GM15510 (cell line): ENCODE results near the gene LDLRAD3.

Experiments used
- POLR2A ChIP-seq: IDR thresholded peaks from 3 replicates; pipeline ENCODE4 v1.6.1; 2011; ENCODE audit warnings: borderline replicate concordance; ENCODE audit not compliant: insufficient read length; ENCODE audit errors: extremely low read depth

Gene LDLRAD3

DNA sequence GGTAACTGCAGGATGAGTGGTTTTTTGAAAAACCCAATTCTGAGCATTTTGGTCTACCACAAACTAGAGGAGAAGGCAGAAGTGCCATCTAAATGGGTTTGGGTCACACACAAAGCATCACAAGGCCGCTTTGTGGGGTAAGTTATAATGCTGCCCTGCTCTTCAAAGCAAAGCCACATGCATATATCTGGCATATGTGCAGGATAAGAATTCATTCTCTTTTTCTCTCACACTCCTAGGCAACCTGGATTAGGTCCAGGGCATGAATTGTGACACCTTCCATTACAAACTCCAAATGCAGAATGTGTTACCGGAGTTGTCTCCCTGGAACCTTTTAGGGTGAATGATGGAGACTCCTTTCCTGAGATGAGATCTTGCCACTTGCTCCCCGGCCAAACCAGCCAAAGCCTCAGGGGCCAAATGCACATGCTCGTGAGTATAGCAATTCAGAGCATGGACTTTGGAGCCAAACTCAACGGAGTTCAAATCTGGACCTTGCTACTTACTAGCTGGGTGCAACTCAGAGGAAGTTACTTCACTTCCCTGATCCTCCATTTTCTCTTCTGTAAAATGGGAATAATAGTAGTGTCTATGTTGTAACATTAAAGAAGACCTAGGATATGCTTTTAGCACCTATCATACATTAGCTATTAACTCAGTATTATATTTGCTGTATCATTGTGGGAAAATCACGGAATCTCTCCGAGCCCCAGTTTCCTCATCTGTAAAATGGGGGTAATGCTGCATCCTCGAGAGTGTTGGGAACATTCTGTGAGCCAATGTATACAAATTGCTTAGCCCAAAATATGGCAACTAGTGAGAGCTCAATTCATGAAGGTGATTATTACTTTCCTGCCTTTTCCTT lies 248.8 kb downstream of the LDLRAD3 start:
- TF ChIP-seq POLR2A, result no peak

- TF ChIP-seq POLR2A, result no peak
Measured at GRCh38 chr11:36193290-36193619, 249.4 kb downstream of the LDLRAD3 start.

DNA sequence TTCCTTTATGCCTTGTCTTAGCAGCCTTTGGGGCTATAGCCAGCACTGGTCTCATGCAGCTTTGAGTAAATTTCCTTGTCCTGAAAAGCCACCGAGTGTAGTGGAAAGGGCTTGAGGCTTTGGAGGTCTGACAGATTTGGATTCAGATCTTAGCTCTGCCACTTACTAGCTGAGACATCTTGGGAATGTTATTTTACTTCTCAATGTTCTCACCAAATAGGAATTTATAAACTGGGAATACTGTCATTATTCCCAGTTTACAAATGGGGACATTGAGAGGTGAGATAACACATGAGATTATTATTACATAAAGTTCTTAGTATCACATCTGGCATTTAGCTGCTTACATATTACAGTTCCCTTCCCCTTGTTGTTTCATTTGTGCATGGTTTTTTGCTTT lies 249.9 kb downstream of the LDLRAD3 start:
- no peak for TF ChIP-seq POLR2A

GRCh38 chr11:36195496-36196354 lies 251.9 kb downstream of the LDLRAD3 start:
- no peak for TF ChIP-seq POLR2A

DNA sequence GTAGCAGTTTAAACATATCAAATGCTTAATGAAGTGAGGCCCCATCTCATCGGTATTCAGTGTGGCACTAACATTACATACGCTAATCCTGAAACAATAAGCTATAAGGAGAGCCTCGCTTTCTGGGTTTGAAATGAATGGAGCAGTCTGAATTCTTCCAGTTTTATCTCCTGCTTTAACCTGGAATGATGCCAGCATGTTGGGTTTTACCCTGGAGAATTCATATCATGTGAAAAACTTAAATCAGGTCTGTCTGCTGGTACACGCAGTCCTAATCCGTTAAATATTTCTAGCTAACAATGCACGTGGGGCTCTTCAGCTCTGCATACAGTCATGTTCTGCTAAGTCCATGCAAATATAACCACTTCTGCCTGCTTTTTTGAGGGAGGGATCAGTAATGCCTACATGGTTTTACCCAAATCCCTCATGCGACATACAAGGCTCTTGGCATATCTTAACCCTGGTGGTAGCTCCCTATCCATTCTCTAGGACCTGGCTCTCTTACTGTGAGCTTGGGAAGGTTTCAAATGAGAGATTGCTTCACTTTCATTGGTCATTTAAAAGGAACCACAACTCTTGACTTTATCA lies 252.6 kb downstream of the LDLRAD3 start:
- no peak for TF ChIP-seq POLR2A

DNA sequence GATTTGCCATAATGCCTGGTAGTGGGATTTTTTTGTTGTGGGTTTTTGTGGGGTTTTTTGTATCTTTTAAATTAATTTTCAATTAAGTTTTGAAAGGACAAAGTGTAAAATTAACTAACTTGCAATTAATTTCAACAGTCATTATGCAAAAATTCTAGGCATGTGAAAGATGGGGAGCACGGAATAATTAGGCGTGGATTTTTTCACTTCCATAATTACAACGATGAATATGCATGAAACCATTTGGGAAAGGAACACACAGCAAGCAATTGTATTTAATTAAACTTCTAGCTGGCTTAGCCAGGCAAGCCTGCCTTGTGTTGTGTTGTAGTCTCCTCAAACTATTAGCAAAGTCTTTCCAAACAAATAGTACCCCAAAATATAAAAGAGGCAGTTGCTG lies 257.5 kb downstream of the LDLRAD3 start:
- TF ChIP-seq POLR2A, result no peak

DNA sequence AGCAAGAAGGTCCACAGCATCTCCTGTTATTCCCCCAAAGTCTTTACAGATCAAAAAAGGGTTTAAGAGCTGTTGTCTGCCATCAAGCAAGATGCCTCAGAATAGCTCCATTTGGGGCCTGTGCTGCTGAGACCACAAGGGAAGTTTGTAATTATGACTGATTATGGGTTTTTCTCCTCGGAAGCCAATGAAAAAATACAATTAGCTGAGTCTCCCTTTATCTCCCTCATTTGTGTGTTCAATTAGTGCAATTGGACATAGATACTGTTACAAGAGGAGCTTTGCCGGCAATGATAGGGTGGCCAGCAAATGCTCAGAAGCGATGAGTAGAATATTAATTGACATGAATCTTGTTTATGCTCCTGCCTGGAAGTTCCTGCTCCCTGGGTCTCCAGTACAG lies 261.7 kb downstream of the LDLRAD3 start:
- TF ChIP-seq POLR2A, result no peak

DNA sequence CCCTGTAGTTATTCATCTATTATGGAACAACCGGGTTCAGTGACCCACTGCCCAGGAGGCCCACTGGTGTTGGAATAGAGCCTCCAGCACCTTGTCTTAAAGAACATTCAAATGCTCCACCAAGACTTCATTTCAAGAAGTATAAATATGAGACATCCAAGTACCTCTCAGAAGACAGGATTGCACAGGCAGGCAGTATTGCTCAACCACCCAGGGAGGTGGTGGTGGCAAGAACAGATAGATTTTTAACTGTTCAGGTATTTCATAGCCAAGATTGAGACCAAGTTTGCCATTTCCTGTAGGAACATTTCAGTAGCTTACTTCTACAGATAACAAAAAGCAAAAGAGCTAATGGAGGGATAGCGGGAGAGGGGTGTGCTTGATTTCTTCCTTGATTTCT lies 266.7 kb downstream of the LDLRAD3 start:
- TF ChIP-seq POLR2A, result no peak

GRCh38 chr11:36211761-36212430 lies 268.0 kb downstream of the LDLRAD3 start:
- no peak for TF ChIP-seq POLR2A

- TF ChIP-seq POLR2A, result no peak
Measured at GRCh38 chr11:36212564-36213392, 268.9 kb downstream of the LDLRAD3 start.

DNA sequence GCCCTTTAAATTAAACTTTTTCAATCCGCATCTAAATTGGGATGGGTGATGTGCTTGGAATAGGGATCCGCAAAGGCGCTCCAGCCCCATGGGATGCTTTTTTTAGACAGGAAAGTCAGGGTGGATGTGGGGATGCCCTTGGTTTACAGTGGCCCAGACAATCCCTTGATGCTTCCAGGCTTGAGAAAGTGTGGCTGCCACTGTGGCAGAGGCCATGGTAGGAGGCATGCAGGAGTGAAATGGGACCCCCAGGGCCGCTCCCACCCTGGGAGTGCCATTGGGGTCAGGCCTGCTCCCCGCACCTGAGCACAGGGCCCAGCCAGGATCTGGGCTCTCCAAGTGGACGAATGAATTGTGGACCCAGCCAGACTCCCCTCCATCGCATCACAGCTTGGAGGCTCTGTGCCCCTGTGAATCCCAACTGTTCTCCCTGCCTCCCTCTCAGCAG lies 269.6 kb downstream of the LDLRAD3 start:
- TF ChIP-seq POLR2A, result no peak

DNA sequence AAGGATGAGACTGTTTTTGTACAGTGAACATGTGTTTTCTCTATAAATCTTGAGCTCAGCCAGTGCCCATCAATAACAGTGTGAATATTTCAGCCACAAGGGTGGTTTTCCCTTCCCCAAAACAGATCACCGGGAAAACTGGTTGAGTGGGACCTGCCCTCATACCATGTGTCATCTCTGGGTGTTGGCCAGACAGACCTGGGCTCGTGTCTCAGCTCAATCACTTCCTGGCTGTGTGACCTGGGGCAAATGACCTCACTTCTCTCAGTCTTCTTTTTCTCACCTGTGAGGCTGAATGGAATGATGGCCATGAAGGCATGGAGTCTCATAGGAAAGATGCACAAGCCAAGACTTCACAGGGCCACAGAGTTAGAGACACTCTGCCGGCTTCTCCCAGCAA lies 270.6 kb downstream of the LDLRAD3 start:
- TF ChIP-seq POLR2A, result no peak

GRCh38 chr11:36214976-36215692 lies 271.3 kb downstream of the LDLRAD3 start:
- TF ChIP-seq POLR2A, result no peak
